22Rv1 (cell line): ENCODE data around the gene FAM117A.

ENCODE experiments used
- H3K27ac ChIP-seq: fragments of 450-650 bp; 2 replicates; pipeline ENCODE4 v1.5.1; 2017
- ZFX ChIP-seq: fragments of 450-650 bp; IDR thresholded peaks from 2 replicates; pipeline ENCODE4 v1.6.1; 2017; ENCODE audit warnings: antibody characterized with exemption, borderline replicate concordance
- TF ChIP-seq, protein P1 (sequence below): fragments of 450-650 bp; IDR thresholded peaks from 2 replicates; pipeline ENCODE4 v1.5.1; 2017; ENCODE audit warnings: mild to moderate bottlenecking

FAM117A gene

DNA sequence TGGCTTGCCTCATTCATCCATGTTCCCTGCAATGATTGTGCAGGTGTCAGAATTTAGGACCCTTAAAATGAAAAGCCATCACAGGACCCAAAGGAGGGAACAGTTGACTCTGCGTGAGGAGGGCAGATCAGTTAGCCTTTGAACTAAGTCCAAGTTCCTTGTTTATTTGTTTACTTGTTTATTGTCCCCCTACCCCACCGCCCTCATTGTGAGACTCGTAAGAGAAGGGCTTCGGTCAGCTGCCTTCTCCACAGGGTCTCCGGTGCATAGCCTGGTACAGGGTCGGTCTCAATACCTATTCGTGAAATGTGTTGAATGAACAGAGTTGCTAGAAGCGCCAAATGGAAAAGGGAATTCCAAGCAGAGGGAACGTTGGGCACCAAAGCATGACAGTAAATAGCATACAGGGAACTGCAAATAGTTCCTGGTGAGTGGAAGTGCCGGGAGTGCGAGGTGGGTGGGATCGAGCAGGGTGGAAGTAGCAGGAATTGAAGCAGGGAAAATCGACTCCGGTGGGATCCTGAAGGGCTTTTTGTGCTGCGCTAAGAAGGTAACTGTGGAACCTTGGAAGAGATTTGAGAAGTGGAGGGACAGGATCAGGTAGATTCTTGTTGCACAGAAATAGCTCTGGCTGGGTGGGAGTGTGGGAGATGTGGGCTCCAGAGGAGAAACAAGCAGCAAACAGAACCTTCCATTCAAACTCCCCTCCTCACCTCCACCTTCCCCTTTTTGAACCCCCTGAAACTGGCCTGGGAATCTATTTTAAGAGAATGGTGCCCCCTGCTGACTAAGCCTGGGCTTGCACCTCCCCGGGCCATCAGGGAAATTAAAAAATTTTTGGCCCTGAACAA lies 68.9 kb downstream of the FAM117A start:
- H3K27ac ChIP-seq = peak overlapping the region; percentile 59

DNA sequence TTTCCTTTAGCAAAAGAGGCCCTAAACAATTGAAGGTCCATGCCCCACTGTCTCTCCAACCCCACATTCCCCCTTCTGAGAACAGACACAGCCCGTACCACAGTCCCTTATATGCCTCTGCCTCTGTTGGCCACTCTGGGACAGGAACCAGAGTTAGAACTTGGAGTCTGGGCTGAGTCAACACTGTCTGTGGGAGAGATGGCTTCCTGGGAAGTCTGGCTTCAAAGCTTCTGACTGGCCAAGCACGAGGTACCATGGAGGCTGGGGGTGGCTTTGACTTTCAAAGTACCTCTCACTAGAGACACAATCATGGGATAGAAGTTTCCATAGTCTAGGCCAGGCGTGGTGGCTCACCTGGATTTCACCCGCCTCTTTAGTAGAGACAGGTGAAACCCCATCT lies 71.2 kb downstream of the FAM117A start:
- no peak overlapping the region for H3K27ac ChIP-seq
- no peak for TF ChIP-seq ZFX
- TF ChIP-seq, protein P1, sequence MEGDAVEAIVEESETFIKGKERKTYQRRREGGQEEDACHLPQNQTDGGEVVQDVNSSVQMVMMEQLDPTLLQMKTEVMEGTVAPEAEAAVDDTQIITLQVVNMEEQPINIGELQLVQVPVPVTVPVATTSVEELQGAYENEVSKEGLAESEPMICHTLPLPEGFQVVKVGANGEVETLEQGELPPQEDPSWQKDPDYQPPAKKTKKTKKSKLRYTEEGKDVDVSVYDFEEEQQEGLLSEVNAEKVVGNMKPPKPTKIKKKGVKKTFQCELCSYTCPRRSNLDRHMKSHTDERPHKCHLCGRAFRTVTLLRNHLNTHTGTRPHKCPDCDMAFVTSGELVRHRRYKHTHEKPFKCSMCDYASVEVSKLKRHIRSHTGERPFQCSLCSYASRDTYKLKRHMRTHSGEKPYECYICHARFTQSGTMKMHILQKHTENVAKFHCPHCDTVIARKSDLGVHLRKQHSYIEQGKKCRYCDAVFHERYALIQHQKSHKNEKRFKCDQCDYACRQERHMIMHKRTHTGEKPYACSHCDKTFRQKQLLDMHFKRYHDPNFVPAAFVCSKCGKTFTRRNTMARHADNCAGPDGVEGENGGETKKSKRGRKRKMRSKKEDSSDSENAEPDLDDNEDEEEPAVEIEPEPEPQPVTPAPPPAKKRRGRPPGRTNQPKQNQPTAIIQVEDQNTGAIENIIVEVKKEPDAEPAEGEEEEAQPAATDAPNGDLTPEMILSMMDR = no peak

More for the DNA sequence above, 68.9 kb downstream of the FAM117A start:
- TF ChIP-seq ZFX = no peak
- TF ChIP-seq, protein P1 = peak; percentile 87

DNA sequence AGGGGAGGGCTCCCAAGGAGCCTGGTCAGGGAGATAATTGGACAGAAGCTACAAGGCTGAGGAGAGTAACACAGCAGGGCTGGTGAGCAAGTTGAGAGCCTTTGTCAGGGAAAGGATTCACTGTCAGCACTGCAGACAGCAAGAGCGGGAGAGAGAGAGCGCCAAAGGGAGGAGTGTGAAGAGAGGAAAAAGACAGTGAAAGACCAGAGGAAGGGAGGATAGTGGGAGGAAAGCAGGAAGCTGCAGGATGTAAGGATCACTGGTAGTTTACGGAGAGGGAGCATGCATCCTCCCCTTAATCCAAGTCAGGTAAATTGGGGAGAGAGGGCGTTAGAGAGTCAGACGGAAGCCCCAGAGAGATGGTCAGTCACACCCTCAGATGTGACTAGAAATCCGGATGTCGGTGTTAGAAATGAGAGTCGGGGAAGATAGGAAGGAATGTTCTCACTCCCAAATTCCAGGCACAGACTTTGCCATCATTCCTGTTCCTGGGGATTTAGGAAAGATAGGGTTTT lies 72.2 kb downstream of the FAM117A start:
- no peak overlapping the region for H3K27ac ChIP-seq
- no peak for TF ChIP-seq ZFX
- TF ChIP-seq, protein P1 = no peak

DNA sequence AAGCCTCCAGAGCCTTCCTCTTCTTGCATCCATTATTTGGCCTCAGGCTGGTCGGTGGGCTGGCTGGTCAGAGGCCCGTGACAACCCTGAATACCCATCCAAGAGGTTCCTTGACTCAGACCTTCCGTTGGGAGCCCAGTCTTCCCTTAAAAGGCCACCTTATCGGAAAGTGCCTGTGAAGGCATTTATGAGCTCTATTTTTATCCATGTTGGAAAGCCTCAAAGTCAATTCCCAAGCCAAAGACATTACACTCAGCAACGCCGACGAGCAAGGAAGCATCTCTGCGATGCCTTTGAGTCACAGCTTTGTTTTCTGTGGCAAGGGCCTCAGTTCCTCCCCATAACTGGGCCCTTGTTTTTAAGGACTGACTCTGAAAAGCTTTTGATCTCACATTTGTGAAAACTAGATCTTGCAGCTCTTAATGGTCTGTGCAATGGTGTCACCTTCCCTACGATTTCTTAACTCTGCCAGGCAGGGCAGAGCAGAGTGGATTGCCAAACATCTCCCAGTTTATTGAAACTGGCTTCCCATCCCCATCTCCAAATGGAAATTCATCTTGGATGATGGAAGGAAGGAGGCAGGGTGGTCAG lies 72.8 kb downstream of the FAM117A start:
- TF ChIP-seq, protein P1 = no peak
- TF ChIP-seq ZFX = no peak
- H3K27ac ChIP-seq = no peak overlapping the region

DNA sequence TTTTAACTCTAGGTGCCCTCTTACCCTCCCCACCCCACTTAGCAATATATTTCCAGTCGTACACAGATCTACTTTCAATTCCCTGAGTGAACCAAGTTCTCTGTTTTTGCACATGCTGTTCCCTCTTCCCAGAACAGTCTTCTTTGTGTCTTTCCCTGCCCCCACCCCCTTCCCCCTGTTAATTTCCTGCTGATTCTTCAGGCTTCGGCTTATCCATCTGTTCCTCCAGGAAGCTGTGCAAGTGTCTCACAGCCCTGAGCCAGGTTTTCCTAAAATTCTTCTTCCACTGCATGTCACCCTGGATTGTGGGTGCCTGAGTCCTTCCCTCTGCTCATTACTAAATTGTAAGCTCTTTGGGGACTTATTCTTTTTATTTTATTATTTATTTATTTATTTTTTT lies 73.7 kb downstream of the FAM117A start:
- H3K27ac ChIP-seq = no peak overlapping the region
- TF ChIP-seq, protein P1 = no peak

DNA sequence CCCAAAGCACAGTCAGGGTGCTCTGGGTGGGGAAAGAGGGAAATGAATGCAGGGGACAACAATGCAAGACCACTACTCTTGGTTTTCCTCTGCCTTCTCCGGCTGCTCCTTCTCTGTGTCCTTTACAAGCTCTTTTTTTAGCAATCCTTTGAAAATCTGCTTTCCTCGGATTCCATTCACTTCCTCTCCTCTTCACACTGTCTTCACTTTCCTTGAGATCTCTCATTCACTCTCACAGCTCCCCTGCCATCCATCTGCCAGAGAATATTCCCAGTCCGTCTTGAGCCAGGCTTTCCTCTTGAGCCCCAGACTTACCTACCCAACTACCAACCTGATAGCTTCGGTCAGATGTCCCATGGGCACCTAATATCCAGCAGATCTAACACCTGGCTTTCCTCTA lies 75.1 kb downstream of the FAM117A start:
- no peak overlapping the region for H3K27ac ChIP-seq
- TF ChIP-seq ZFX = no peak
- TF ChIP-seq, protein P1 = no peak

DNA sequence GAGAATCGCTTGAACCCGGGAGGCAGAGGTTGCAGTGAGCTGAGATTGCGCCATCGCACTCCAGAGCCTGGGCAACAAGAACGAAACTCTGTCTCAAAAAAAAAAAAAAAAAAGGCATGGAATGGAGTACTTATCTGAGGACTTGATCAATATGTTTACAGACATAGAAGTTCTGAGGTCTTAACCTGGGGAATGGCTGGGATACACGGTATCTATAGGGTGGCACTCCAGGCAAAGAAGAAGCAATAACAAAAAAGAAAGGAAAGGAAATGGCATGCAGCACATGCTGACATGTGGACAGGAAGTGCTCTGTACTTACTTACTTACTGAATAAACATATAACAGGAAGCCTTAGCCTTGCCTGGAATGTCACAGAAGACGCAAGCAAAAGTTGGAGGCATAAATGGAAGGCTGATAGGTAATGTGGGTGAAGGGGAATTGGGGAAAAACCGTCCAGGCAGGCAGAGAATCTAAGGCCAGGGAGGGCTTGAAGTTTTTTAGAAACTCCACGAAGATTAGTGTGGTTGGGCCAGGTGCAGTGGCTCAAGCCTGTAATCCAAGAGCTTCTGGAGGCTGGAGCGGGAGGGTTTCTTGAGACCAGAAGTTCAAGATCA lies 75.9 kb downstream of the FAM117A start:
- no peak overlapping the region for H3K27ac ChIP-seq
- TF ChIP-seq ZFX = no peak
- TF ChIP-seq, protein P1 = no peak
